Gastroesophageal sphincter (tissue), 4 donors: ENCODE results near the gene KRTAP1-5. TPM values are rescaled to one million over a fixed set of nuclear protein-coding genes. Genes with fewer than 3 reads are reported as not detected.

Experiments
- ATAC-seq: fragments of 150-250 bp; one replicate; pipeline ENCODE4 v1.9.1; 2016; ENCODE audit warnings: mild to moderate bottlenecking, moderate library complexity
- H3K27ac ChIP-seq, 4 donors: fragments of 200-600 bp; sonication (generic) in 3 of 4; 1 replicate in 3 of 4; 2 replicates in 1 of 4; pipeline ENCODE4 v1.5.1; 2016 to 2019
- H3K27me3 ChIP-seq: fragments of 200-600 bp; sonication (generic); one replicate; pipeline ENCODE4 v1.5.1; 2019
- H3K36me3 ChIP-seq, 2 donors: fragments of 200-600 bp; sonication (generic); one replicate each; pipeline ENCODE4 v1.5.1; 2019; ENCODE audit warnings: control low read depth in 1 of 2
- H3K4me1 ChIP-seq, 3 donors: fragments of 200-600 bp; sonication (generic); 1 replicate in 2 of 3; 2 replicates in 1 of 3; pipeline ENCODE4 v1.5.1; 2016 to 2019; ENCODE audit warnings: control low read depth in 2 of 3
- H3K4me3 ChIP-seq, 2 donors: fragments of 200-600 bp; sonication (generic); one replicate each; pipeline ENCODE4 v1.5.1; 2019; ENCODE audit warnings: mild to moderate bottlenecking in 1 of 2, moderate library complexity in 1 of 2
- H3K9me3 ChIP-seq, 3 donors: fragments of 200-600 bp; sonication (generic); one replicate each; pipeline ENCODE4 v1.5.1; 2017 to 2019; ENCODE audit warnings: control low read depth in 2 of 3
- EP300 ChIP-seq: sonication (generic); formaldehyde crosslinking; IDR thresholded peaks from one replicate; pipeline ENCODE4 v1.6.1; 2017; ENCODE audit warnings: antibody characterized with exemption, mild to moderate bottlenecking
- POLR2A ChIP-seq, 2 donors: fragments of 450-650 bp; IDR thresholded peaks; one replicate each; pipeline ENCODE4 v1.6.1; 2017; ENCODE audit warnings: antibody characterized with exemption in 2 of 2, mild to moderate bottlenecking in 2 of 2, moderate library complexity in 1 of 2
- POLR2AphosphoS5 ChIP-seq: sonication (generic); formaldehyde crosslinking; IDR thresholded peaks from one replicate; pipeline ENCODE4 v1.6.1; 2017; ENCODE audit warnings: antibody characterized with exemption
- WGBS, 2 donors: methylation state at CpG; one replicate each; pipeline ENCODE4 v1.1.5; 2018; ENCODE audit warnings: low coverage in 1 of 2; 5-methylcytosine and 5-hydroxymethylcytosine counted together
- total RNA-seq, 4 donors: library from RNA; depleted of rRNA; stranded (reverse); fragments of >200 nt; gene quantifications; one replicate each; pipeline ENCODE4 v1.1.0, GENCODE V29; 2016
- TF ChIP-seq, protein P1 (sequence below), 4 experiments: fragments of 200-600 bp in 2 of 4; fragments of 450-650 bp in 2 of 4; sonication (generic) in 1 of 4; IDR thresholded peaks; one replicate each; pipeline ENCODE4 v1.5.1; 2017 to 2019; ENCODE audit warnings: antibody characterized with exemption in 4 of 4, mild to moderate bottlenecking in 2 of 4, moderate library complexity in 2 of 4

KRTAP1-5 gene
- total RNA-seq, 4 donors from 2014 or later, result not detected

- 63 to 73% methylated on average over 6 to 7 of the region's 7 CpGs for WGBS, 2 donors
- TF ChIP-seq, protein P1, sequence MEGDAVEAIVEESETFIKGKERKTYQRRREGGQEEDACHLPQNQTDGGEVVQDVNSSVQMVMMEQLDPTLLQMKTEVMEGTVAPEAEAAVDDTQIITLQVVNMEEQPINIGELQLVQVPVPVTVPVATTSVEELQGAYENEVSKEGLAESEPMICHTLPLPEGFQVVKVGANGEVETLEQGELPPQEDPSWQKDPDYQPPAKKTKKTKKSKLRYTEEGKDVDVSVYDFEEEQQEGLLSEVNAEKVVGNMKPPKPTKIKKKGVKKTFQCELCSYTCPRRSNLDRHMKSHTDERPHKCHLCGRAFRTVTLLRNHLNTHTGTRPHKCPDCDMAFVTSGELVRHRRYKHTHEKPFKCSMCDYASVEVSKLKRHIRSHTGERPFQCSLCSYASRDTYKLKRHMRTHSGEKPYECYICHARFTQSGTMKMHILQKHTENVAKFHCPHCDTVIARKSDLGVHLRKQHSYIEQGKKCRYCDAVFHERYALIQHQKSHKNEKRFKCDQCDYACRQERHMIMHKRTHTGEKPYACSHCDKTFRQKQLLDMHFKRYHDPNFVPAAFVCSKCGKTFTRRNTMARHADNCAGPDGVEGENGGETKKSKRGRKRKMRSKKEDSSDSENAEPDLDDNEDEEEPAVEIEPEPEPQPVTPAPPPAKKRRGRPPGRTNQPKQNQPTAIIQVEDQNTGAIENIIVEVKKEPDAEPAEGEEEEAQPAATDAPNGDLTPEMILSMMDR (IDR thresholded peaks at IDR 0.05), result no peak
- TF ChIP-seq POLR2AphosphoS5 (no peak), EP300 (no peak), POLR2A (IDR thresholded peaks at IDR 0.05) (no peak)
- H3K27ac ChIP-seq, result no peak overlapping the region
- H3K36me3 ChIP-seq, result no peaks in the 10 kb centered on the region
- peaks cover 4% of the 10 kb centered on the region for H3K27me3 ChIP-seq
- no peaks in the 10 kb centered on the region for H3K9me3 ChIP-seq
- no peaks in the 10 kb centered on the region for H3K4me1 ChIP-seq
- ATAC-seq, result no peak
- no peak overlapping the region for H3K4me3 ChIP-seq
Measured at GRCh38 chr17:41015454-41015853, 11.6 kb downstream of the KRTAP1-5 start.

GRCh38 chr17:41013606-41014005 lies 13.4 kb downstream of the KRTAP1-5 start:
- no peak for ATAC-seq
- 11% methylated on average over 1 of the region's 1 CpG; no CpG with 5 or more reads in 1 of the 2 donors for WGBS, 2 donors

DNA sequence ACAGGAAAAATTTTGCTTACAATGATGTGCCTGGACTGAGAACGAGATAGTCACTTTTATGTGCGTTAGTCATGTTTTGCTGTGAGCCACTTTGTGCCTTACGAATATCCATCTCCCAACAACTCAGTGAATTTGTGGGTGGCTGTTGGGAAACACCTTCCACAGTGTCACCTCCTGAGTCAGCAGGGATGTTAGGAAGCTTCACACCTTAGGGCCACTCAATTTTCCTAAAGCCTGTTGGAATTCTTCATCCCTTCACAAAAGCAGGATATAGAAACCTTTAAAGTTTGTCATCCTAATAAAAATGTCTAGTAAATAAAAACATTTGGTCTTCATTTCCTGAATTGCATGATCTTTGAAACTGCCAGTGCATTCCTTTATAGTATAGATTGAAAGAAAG lies 13.8 kb downstream of the KRTAP1-5 start:
- Histone ChIP-seq H3K9me3 (no peaks in the 10 kb centered on the region), H3K36me3 (no peaks in the 10 kb centered on the region), H3K4me3 (no peak overlapping the region), H3K27ac (no peak overlapping the region), H3K4me1 (no peaks in the 10 kb centered on the region), H3K27me3 (peaks cover 4% of the 10 kb centered on the region)
- no peak for TF ChIP-seq POLR2AphosphoS5
- no peak for TF ChIP-seq POLR2A (IDR thresholded peaks at IDR 0.05)
- TF ChIP-seq EP300, result no peak
- TF ChIP-seq, protein P1 (IDR thresholded peaks at IDR 0.05), result no peak
- 76 to 82% methylated on average over 3 of the region's 3 CpGs for WGBS, 2 donors
- no peak for ATAC-seq

More at GRCh38 chr17:41013606-41014005, 13.4 kb downstream of the KRTAP1-5 start:
- Histone ChIP-seq H3K27ac (no peak overlapping the region), H3K27me3 (peaks cover 4% of the 10 kb centered on the region), H3K4me3 (no peak overlapping the region), H3K4me1 (no peaks in the 10 kb centered on the region), H3K36me3 (no peaks in the 10 kb centered on the region), H3K9me3 (no peaks in the 10 kb centered on the region)
- TF ChIP-seq EP300, result no peak
- no peak for TF ChIP-seq POLR2AphosphoS5
- TF ChIP-seq POLR2A (IDR thresholded peaks at IDR 0.05), result no peak
- TF ChIP-seq, protein P1 (IDR thresholded peaks at IDR 0.05), result no peak

DNA sequence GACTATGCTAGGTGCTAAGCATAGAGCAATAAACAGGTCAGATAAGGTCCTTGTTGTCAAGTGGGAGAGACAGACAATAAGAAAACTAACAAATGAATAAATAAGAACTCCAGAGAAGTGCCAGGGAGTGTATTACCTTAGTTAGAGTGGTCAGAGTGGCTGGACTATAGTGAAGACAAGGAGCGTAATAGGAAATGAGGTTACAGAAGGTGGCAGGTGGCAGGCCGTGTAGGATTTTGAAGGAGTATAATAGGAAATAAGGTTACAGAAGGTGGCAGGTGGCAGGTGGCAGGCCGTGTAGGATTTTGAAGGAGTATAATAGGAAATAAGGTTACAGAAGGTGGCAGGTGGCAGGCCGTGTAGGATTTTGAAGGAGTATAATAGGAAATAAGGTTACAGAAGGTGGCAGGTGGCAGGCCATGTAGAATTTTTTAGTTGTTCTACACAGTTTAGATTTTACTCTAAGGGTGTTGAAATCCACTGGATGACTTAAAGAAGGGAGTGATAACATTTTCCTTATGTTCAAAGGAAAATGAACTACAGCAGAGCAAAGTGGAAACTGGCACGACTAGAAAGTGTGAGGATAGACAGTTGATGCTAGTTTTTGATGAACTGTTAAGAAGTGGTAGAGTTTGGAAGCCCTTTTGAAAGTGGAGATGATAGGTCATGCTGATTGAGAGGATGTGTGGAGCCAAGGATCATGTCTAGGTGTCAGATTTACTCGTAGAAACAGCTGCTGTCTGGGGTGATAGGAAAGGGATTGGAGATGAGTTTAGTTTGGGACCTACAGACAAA lies 14.5 kb downstream of the KRTAP1-5 start:
- Histone ChIP-seq H3K4me3 (no peak overlapping the region), H3K9me3 (no peaks in the 10 kb centered on the region), H3K4me1 (no peaks in the 10 kb centered on the region), H3K36me3 (no peaks in the 10 kb centered on the region), H3K27ac (no peak overlapping the region), H3K27me3 (peaks cover 4% of the 10 kb centered on the region)
- TF ChIP-seq POLR2AphosphoS5, result no peak
- ATAC-seq, result no peak
- WGBS, 2 donors, result 60 to 79% methylated on average over 4 to 6 of the region's 6 CpGs

DNA sequence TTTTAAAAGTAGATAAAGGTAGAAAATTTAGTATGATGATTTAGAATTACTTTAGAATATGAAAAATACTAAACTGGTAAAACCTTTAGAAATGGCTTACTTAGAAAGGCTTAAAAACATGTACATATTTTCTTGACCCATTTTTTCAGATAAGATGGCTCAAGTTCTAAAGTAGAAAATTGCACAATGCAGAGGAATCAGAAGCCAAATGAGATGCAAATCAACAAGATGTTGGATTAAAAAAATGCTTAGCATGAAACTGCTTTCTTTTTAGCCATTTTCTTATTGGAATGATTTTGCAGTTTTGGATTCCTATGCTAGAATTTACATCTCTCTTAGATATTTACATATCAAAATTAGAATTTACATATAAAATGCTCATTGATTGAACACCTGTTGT lies 16.6 kb downstream of the KRTAP1-5 start:
- TF ChIP-seq, protein P1 (IDR thresholded peaks at IDR 0.05), result no peak
- no peak for TF ChIP-seq POLR2A (IDR thresholded peaks at IDR 0.05)
- H3K9me3 ChIP-seq, result no peaks in the 10 kb centered on the region
- no peaks in the 10 kb centered on the region for H3K27me3 ChIP-seq
- no peak overlapping the region for H3K27ac ChIP-seq
- ATAC-seq, result no peak
- no peaks in the 10 kb centered on the region for H3K36me3 ChIP-seq
- H3K4me3 ChIP-seq, result no peak overlapping the region
- H3K4me1 ChIP-seq, result no peaks in the 10 kb centered on the region
